ENCODE measurements around the gene PSMB2. TPM values are rescaled to one million over a fixed set of nuclear protein-coding genes. Genes with fewer than 3 reads are reported as not detected.

Gene PSMB2
- total RNA-seq, 1 donor from 2014 or later: 39.9 TPM

DNA sequence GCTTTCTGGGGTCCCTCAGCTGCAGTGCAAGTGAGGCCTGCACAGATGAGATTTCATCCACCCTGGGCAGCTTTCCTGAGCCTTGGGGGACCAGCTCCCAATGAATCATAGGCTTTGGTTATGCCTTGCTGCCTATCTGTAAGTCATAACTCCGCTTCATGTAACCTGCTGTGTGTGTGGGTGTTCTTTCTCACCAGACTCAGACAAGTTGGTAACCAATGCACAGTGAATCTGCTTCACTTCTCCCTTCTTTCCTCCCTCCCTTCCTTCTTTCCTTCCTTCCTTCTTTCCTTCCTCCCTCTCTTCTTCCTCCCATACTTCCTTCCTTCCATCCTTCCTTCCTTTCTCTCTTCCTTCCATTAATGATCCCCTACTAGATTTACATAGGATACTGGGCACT lies 34.4 kb upstream of the PSMB2 start:
- TF ChIP-seq, protein P1, sequence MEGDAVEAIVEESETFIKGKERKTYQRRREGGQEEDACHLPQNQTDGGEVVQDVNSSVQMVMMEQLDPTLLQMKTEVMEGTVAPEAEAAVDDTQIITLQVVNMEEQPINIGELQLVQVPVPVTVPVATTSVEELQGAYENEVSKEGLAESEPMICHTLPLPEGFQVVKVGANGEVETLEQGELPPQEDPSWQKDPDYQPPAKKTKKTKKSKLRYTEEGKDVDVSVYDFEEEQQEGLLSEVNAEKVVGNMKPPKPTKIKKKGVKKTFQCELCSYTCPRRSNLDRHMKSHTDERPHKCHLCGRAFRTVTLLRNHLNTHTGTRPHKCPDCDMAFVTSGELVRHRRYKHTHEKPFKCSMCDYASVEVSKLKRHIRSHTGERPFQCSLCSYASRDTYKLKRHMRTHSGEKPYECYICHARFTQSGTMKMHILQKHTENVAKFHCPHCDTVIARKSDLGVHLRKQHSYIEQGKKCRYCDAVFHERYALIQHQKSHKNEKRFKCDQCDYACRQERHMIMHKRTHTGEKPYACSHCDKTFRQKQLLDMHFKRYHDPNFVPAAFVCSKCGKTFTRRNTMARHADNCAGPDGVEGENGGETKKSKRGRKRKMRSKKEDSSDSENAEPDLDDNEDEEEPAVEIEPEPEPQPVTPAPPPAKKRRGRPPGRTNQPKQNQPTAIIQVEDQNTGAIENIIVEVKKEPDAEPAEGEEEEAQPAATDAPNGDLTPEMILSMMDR (IDR thresholded peaks at IDR 0.05; ENCODE audit: borderline replicate concordance): no peak
- Histone ChIP-seq H3K9me3 (replicated peaks) (no peaks in the 10 kb centered on the region), H3K36me3 (no peaks in the 10 kb centered on the region), H3K4me3 (no peak overlapping the region), H3K27me3 (ENCODE audit: low read depth) (peaks cover 75% of the 10 kb centered on the region), H3K27ac (replicated peaks) (no peak overlapping the region), H3K4me1 (no peaks in the 10 kb centered on the region)
- DNase-seq: no peak
- intact Hi-C loops (cut with micrococcal nuclease): no loop called here

- Histone ChIP-seq H3K4me3 (no peak overlapping the region), H3K27me3 (ENCODE audit: low read depth) (peaks cover 70% of the 10 kb centered on the region), H3K4me1 (no peaks in the 10 kb centered on the region), H3K9me3 (replicated peaks) (no peaks in the 10 kb centered on the region), H3K27ac (replicated peaks) (no peak overlapping the region), H3K36me3 (no peaks in the 10 kb centered on the region)
- TF ChIP-seq, protein P1 (IDR thresholded peaks at IDR 0.05; ENCODE audit: borderline replicate concordance): no peak
- no peak for DNase-seq
- intact Hi-C loops (cut with micrococcal nuclease): no loop called here
Measured at GRCh38 chr1:35674111-35674510, 32.8 kb upstream of the PSMB2 start.

GRCh38 chr1:35672116-35672515 lies 30.8 kb upstream of the PSMB2 start:
- H3K4me3 ChIP-seq: no peak overlapping the region
- no peak for DNase-seq
- no peaks in the 10 kb centered on the region for H3K4me1 ChIP-seq
- H3K27ac ChIP-seq (replicated peaks): no peak overlapping the region
- TF ChIP-seq, protein P1 (IDR thresholded peaks at IDR 0.05; ENCODE audit: borderline replicate concordance): no peak
- peaks cover 65% of the 10 kb centered on the region for H3K27me3 ChIP-seq (ENCODE audit: low read depth)
- intact Hi-C loops (cut with micrococcal nuclease): no loop called here
- no peaks in the 10 kb centered on the region for H3K36me3 ChIP-seq
- H3K9me3 ChIP-seq (replicated peaks): no peaks in the 10 kb centered on the region

DNA sequence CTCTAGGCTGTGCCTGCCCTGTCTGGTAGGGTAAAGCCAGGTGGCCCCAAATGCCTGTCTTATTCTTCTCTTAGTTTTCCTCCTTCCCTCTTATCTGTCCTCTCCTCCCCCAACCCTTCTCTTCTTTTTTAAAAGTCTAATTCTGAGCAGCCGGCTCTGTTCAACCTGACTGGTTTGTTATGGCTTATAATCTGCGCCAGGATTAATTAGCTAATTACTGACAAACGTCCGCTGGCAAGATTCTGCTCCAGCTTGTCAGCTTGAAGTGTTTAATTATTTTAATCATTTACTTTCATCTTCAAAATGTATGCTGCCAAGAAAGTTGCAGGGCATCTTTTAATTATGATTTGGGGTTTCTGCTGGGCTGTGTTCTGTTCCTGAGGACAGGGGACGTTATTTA lies 27.2 kb upstream of the PSMB2 start:
- no peak overlapping the region for H3K4me3 ChIP-seq
- H3K4me1 ChIP-seq: no peaks in the 10 kb centered on the region
- DNase-seq: no peak
- intact Hi-C loops (cut with micrococcal nuclease): no loop called here
- no peaks in the 10 kb centered on the region for H3K36me3 ChIP-seq
- H3K27me3 ChIP-seq (ENCODE audit: low read depth): peaks cover 78% of the 10 kb centered on the region
- TF ChIP-seq, protein P1 (IDR thresholded peaks at IDR 0.05; ENCODE audit: borderline replicate concordance): no peak
- no peak overlapping the region for H3K27ac ChIP-seq (replicated peaks)
- H3K9me3 ChIP-seq (replicated peaks): no peaks in the 10 kb centered on the region

- no peak overlapping the region for H3K4me3 ChIP-seq
- no peaks in the 10 kb centered on the region for H3K36me3 ChIP-seq
- peaks cover 62% of the 10 kb centered on the region for H3K27me3 ChIP-seq (ENCODE audit: low read depth)
- DNase-seq: no peak
- intact Hi-C loops (cut with micrococcal nuclease): no loop called here
- H3K9me3 ChIP-seq (replicated peaks): no peaks in the 10 kb centered on the region
- TF ChIP-seq, protein P1 (IDR thresholded peaks at IDR 0.05; ENCODE audit: borderline replicate concordance): no peak
- H3K4me1 ChIP-seq: no peaks in the 10 kb centered on the region
- H3K27ac ChIP-seq (replicated peaks): no peak overlapping the region
Measured at GRCh38 chr1:35666916-35667315, 25.6 kb upstream of the PSMB2 start.

GRCh38 chr1:35666216-35666615 lies 24.9 kb upstream of the PSMB2 start:
- no peaks in the 10 kb centered on the region for H3K4me1 ChIP-seq
- peaks cover 56% of the 10 kb centered on the region for H3K27me3 ChIP-seq (ENCODE audit: low read depth)
- no peak overlapping the region for H3K27ac ChIP-seq (replicated peaks)
- no peaks in the 10 kb centered on the region for H3K9me3 ChIP-seq (replicated peaks)
- TF ChIP-seq, protein P1 (IDR thresholded peaks at IDR 0.05; ENCODE audit: borderline replicate concordance): no peak
- H3K36me3 ChIP-seq: no peaks in the 10 kb centered on the region
- no peak for DNase-seq
- intact Hi-C loops (cut with micrococcal nuclease): no loop called here
- no peak overlapping the region for H3K4me3 ChIP-seq

Data from left ventricle myocardium inferior (tissue), 1 donor.